ENCODE measurements around the gene NAE1.

GRCh38 chr16:66869424-66869823 is 38.6 kb upstream of the NAE1 start:
- TF ChIP-seq POLR2AphosphoS5 (IDR thresholded peaks at IDR 0.05; ENCODE audit: low read depth, low read length) (no peak), TAF1 (IDR thresholded peaks at IDR 0.05; ENCODE audit: low read depth, low read length) (no peak), POLR2A (IDR thresholded peaks at IDR 0.05; ENCODE audit: low read depth, low read length) (no peak)
